Activated CD8-positive, alpha-beta T cell treated with anti-CD3 and anti-CD28 coated beads for 36 hours (primary cell): ENCODE measurements around the gene EPHB1. TPM values are rescaled to one million over a fixed set of nuclear protein-coding genes. Genes with fewer than 3 reads are reported as not detected.

Experiments
- ATAC-seq: fragments of 200-7000 bp; cut with Tn5 transposase; one replicate; pipeline ENCODE4 v1.10.0; 2021; ENCODE audit warnings: mild to moderate bottlenecking, moderate library complexity
- CTCF ChIA-PET: fragments of 350-600 bp; sonication (Branson Sonifier 250); formaldehyde crosslinking; loops from one replicate; lab custom pipeline; 2021; ENCODE audit warnings: antibody characterized with exemption; lab: Charles Lee
- POLR2A ChIA-PET: fragments of 350-600 bp; sonication (Branson Sonifier 250); formaldehyde crosslinking; loops from one replicate; lab custom pipeline; 2021; ENCODE audit warnings: antibody characterized with exemption; lab: Charles Lee
- DNase-seq: peaks from one replicate; pipeline ENCODE4 v3.0.0-alpha.2; 2020
- H3K27ac Mint-ChIP-seq: one replicate; pipeline ENCODE4 v1.8.0; 2021; ENCODE audit warnings: mild to moderate bottlenecking, mixed read lengths
- H3K27me3 Mint-ChIP-seq: one replicate; pipeline ENCODE4 v1.8.0; 2021; ENCODE audit warnings: mixed read lengths
- H3K36me3 Mint-ChIP-seq: one replicate; pipeline ENCODE4 v1.8.0; 2021; ENCODE audit warnings: low read depth, mixed read lengths
- H3K4me1 Mint-ChIP-seq: one replicate; pipeline ENCODE4 v1.8.0; 2021; ENCODE audit warnings: low read depth, mixed read lengths
- H3K4me3 Mint-ChIP-seq: one replicate; pipeline ENCODE4 v1.8.0; 2021; ENCODE audit warnings: mild to moderate bottlenecking, moderate library complexity, mixed read lengths
- H3K9me3 Mint-ChIP-seq: one replicate; pipeline ENCODE4 v1.8.0; 2021; ENCODE audit warnings: mixed read lengths
- CTCF ChIP-seq: fragments of 200-600 bp; IDR thresholded peaks from one replicate; pipeline ENCODE4 v1.8.0; 2022; ENCODE audit warnings: antibody characterized with exemption, mild to moderate bottlenecking
- intact Hi-C: fragments of 100-400 bp; cut with micrococcal nuclease; formaldehyde crosslinking; loops from one replicate; pipeline ENCODE4 v1.10.0; 2022
- total RNA-seq, 2 experiments: library from RNA; stranded (reverse); gene quantifications; one replicate each; pipeline ENCODE4 v1.2.3, GENCODE V29; 2021

EPHB1 gene
- total RNA-seq, 2 experiments from 2014 or later, result 0.78 TPM; not detected in 1

GRCh38 chr3:134933997-134934396 is 138.9 kb downstream of the EPHB1 start:
- intact Hi-C loops, result no loop called here
- Mint-ChIP-seq H3K9me3 (no peaks in the 10 kb centered on the region), H3K27ac (no peak overlapping the region), H3K4me3 (no peak overlapping the region), H3K4me1 (no peaks in the 10 kb centered on the region), H3K36me3 (no peaks in the 10 kb centered on the region), H3K27me3 (no peaks in the 10 kb centered on the region)
- no peak for DNase-seq
- TF ChIP-seq CTCF, result no peak
- ChIA-PET POLR2A (no interaction called here), CTCF (no interaction called here)
- ATAC-seq, result no peak

DNA sequence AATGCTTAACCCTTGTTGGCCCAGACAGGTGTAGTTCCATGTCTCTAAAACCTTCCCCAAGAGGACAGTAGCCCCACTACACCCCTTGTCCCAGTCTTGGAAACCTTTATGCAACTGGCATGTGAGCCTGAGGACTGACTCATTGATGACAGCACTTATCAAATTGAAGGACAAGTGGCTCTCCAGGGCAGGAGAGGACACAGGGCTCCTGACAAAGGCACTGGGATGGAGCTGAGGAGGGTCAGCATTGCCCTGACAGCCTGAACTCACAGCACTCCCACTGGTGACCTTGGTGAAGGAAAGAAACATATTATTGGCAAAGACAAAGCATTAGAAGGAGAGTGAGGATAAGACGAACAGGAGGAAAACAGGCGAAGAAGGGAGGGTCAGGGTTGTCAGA is 139.9 kb downstream of the EPHB1 start:
- ChIA-PET CTCF (no interaction called here), POLR2A (no interaction called here)
- Mint-ChIP-seq H3K36me3 (no peaks in the 10 kb centered on the region), H3K27ac (no peak overlapping the region), H3K27me3 (no peaks in the 10 kb centered on the region), H3K4me3 (no peak overlapping the region), H3K9me3 (no peaks in the 10 kb centered on the region), H3K4me1 (no peaks in the 10 kb centered on the region)
- ATAC-seq (no peak), DNase-seq (no peak)
- TF ChIP-seq CTCF, result no peak
- intact Hi-C loops, result no loop called here

DNA sequence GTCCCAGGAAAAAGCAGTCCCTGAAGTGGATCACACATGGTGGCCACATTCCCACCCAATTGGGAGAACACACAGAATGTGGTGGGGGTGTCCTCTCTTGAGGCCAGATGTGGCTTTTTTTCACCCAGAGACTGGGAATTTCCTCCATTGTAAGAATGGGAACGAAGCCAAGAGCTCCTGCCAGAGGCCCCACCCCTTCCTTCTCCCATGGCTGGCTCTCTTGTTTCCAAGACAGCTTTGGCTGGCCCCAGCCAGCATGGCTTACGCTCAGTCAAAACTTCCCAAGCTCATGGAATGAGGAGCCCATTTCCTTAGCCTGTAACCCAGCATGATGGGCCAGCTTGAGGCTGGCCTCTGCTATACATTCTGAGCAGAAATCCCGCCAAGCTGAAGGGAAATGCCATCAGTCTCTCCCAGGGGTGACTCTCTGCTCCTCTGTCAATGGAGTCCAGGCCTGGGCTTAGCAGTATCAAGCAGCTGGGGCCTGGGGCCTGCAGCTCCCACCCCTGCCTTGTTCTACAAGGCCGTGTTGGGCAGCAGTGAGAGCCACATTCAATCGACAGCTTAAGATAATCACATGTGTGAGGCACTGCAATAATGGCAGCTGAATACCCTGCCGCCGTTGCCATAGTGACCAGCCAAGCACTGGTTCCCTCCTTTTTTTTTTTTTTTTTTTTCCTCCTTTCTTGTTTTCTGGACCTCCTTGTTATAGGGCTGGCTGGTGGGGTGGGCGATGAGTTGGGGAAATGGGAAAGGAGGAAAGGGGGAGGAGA is 142.4 kb downstream of the EPHB1 start:
- DNase-seq (no peak), ATAC-seq (no peak)
- Mint-ChIP-seq H3K4me3 (no peak overlapping the region), H3K27me3 (no peaks in the 10 kb centered on the region), H3K4me1 (no peaks in the 10 kb centered on the region), H3K27ac (no peak overlapping the region), H3K36me3 (no peaks in the 10 kb centered on the region), H3K9me3 (no peaks in the 10 kb centered on the region)
- ChIA-PET POLR2A (no interaction called here), CTCF (interaction anchor here (1.5 kb wide), 1 partner anchor 143 kb away, joined by 3 read pairs; the partner anchor contains the start of gene EPHB1)
- intact Hi-C loops, result no loop called here
- TF ChIP-seq CTCF, result no peak

GRCh38 chr3:134938029-134938525 is 143.0 kb downstream of the EPHB1 start:
- H3K4me3 Mint-ChIP-seq, result no peak overlapping the region

More at GRCh38 chr3:134938029-134938525, 143.0 kb downstream of the EPHB1 start:
- no peak for ATAC-seq
- ChIA-PET POLR2A (no interaction called here), CTCF (interaction anchor here (1.5 kb wide), 1 partner anchor 143 kb away, joined by 3 read pairs; the partner anchor contains the start of gene EPHB1)
- no peaks in the 10 kb centered on the region for H3K4me1 Mint-ChIP-seq
- no peak for DNase-seq
- H3K27me3 Mint-ChIP-seq, result no peaks in the 10 kb centered on the region
- intact Hi-C loops, result no loop called here
- H3K27ac Mint-ChIP-seq, result no peak overlapping the region
- H3K9me3 Mint-ChIP-seq, result no peaks in the 10 kb centered on the region
- no peak for TF ChIP-seq CTCF
- H3K36me3 Mint-ChIP-seq, result no peaks in the 10 kb centered on the region
